Measurements from ENCODE around the gene CKM.

The CKM gene

DNA sequence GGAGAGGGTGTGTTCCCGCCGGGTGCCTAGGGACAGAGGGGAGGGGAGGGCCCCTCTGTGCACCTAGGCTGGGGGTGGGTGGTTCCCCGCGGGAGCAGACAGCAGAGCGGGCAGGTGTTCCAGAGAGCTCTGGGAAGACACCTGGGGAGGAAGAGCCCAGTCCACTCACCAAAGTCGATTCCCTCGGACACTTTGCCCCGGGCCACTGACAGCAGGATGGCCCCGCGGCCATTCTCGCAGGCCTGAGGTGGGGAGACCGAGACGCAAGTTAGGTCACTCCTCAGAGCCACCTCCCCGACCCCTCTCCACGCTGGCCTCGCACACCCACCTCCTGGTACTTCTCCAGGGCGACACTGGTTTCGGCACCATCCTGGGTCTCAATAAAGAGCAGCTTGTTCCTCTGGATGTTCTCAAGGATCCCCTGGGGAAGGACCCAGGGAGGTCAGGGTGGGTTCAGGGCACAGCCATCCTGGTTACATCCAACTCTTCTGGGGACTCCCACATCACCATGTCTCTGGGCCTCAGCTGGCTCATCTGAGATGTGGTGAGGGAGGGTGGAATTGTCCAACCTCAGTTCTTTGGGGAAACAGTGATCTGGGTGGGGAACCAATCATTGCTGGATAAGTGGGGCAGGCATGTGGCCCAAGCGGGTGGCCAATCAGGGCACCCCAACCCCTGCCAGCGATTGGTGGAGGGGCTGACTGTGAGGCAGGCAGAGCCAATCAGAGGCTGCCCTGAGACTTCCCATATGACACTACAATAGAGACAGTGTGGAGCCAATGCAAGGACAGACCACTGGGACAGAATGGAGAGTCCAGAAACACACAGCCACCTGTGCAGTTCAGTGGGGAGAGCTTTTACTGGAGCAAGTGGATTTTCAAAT, 30.5 kb upstream of the CKM start:
- no peak for DNase-seq (ENCODE audit: low read depth in 1 of 2, low spot score in 1 of 2)
- no peaks in the 10 kb centered on the region for H3K27me3 ChIP-seq (ENCODE audit: insufficient read depth, poor library complexity, severe bottlenecking)
- no peak overlapping the region for H3K4me3 ChIP-seq (replicated peaks; ENCODE audit: insufficient read depth, low read length)
- no peak overlapping the region for H3K27ac ChIP-seq (replicated peaks)
- no peak for TF ChIP-seq POLR2AphosphoS5 (IDR thresholded peaks at IDR 0.05; ENCODE audit: low read depth)
- TF ChIP-seq SPI1 (IDR thresholded peaks at IDR 0.05; ENCODE audit: borderline replicate concordance, low read depth) = no peak
- TF ChIP-seq, protein P1, sequence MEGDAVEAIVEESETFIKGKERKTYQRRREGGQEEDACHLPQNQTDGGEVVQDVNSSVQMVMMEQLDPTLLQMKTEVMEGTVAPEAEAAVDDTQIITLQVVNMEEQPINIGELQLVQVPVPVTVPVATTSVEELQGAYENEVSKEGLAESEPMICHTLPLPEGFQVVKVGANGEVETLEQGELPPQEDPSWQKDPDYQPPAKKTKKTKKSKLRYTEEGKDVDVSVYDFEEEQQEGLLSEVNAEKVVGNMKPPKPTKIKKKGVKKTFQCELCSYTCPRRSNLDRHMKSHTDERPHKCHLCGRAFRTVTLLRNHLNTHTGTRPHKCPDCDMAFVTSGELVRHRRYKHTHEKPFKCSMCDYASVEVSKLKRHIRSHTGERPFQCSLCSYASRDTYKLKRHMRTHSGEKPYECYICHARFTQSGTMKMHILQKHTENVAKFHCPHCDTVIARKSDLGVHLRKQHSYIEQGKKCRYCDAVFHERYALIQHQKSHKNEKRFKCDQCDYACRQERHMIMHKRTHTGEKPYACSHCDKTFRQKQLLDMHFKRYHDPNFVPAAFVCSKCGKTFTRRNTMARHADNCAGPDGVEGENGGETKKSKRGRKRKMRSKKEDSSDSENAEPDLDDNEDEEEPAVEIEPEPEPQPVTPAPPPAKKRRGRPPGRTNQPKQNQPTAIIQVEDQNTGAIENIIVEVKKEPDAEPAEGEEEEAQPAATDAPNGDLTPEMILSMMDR (IDR thresholded peaks at IDR 0.05; ENCODE audit: insufficient read depth, low read length) = no peak
- TF ChIP-seq, protein P2, sequence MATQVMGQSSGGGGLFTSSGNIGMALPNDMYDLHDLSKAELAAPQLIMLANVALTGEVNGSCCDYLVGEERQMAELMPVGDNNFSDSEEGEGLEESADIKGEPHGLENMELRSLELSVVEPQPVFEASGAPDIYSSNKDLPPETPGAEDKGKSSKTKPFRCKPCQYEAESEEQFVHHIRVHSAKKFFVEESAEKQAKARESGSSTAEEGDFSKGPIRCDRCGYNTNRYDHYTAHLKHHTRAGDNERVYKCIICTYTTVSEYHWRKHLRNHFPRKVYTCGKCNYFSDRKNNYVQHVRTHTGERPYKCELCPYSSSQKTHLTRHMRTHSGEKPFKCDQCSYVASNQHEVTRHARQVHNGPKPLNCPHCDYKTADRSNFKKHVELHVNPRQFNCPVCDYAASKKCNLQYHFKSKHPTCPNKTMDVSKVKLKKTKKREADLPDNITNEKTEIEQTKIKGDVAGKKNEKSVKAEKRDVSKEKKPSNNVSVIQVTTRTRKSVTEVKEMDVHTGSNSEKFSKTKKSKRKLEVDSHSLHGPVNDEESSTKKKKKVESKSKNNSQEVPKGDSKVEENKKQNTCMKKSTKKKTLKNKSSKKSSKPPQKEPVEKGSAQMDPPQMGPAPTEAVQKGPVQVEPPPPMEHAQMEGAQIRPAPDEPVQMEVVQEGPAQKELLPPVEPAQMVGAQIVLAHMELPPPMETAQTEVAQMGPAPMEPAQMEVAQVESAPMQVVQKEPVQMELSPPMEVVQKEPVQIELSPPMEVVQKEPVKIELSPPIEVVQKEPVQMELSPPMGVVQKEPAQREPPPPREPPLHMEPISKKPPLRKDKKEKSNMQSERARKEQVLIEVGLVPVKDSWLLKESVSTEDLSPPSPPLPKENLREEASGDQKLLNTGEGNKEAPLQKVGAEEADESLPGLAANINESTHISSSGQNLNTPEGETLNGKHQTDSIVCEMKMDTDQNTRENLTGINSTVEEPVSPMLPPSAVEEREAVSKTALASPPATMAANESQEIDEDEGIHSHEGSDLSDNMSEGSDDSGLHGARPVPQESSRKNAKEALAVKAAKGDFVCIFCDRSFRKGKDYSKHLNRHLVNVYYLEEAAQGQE (IDR thresholded peaks at IDR 0.05; ENCODE audit: insufficient replicate concordance, low read depth) = no peak
- no peak for TF ChIP-seq GABPA (IDR thresholded peaks at IDR 0.05; ENCODE audit: low read depth)

DNA sequence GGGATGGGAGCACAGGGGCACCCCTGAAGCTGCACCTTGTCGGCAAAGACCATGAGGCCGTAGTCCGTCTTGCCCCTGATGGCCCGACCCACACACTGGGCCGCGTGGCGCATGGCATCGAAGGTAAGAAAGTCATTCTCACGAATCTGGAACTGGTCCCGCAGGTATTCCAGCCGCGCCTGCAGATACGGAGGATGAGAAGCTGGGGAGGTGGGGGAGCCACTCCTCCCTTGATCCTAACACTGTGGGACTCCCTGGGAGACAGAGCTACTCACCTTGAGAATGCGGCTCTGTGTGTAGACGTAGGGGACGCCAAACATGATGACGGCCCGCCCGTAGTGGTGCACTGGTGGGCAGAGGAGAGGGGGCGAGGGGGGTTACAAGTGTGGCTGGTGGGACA, 29.8 kb upstream of the CKM start:
- Histone ChIP-seq H3K27ac (replicated peaks) (no peak overlapping the region), H3K27me3 (ENCODE audit: insufficient read depth, poor library complexity, severe bottlenecking) (peaks cover 2% of the 10 kb centered on the region), H3K4me3 (replicated peaks; ENCODE audit: insufficient read depth, low read length) (no peak overlapping the region)
- DNase-seq (ENCODE audit: low read depth in 1 of 2, low spot score in 1 of 2) = no peak
- no peak for TF ChIP-seq GABPA (IDR thresholded peaks at IDR 0.05; ENCODE audit: low read depth)
- TF ChIP-seq POLR2AphosphoS5 (IDR thresholded peaks at IDR 0.05; ENCODE audit: low read depth) = no peak
- TF ChIP-seq, protein P1 (IDR thresholded peaks at IDR 0.05; ENCODE audit: insufficient read depth, low read length) = no peak
- TF ChIP-seq SPI1 (IDR thresholded peaks at IDR 0.05; ENCODE audit: borderline replicate concordance, low read depth) = no peak
- TF ChIP-seq, protein P2 (IDR thresholded peaks at IDR 0.05; ENCODE audit: insufficient replicate concordance, low read depth) = no peak

DNA sequence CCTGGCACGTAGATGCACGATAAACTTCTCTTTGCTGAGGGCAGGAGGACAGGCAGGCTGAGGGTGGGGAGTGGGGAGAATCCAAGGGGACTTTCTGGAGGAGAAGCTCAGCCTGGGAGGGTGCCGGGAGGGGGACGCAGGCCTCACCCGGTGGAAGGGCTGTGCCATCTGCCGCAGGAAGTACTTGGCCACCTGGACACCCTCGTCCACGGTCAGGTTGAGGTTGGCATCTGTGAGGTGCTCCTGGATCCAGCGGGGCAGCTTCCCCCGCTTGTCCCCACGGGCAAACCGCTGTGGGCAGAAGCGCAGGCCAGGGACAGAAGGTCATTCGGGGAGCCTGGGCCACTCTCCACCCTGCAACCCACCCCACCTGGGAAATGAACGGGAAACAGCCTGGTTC, 29.4 kb upstream of the CKM start:
- no peak for TF ChIP-seq POLR2AphosphoS5 (IDR thresholded peaks at IDR 0.05; ENCODE audit: low read depth)
- TF ChIP-seq GABPA (IDR thresholded peaks at IDR 0.05; ENCODE audit: low read depth) = no peak
- TF ChIP-seq, protein P2 (IDR thresholded peaks at IDR 0.05; ENCODE audit: insufficient replicate concordance, low read depth) = no peak
- TF ChIP-seq, protein P1 (IDR thresholded peaks at IDR 0.05; ENCODE audit: insufficient read depth, low read length) = no peak
- TF ChIP-seq SPI1 (IDR thresholded peaks at IDR 0.05; ENCODE audit: borderline replicate concordance, low read depth) = no peak
- DNase-seq (ENCODE audit: low read depth in 1 of 2, low spot score in 1 of 2) = no peak
- peaks cover 4% of the 10 kb centered on the region for H3K27me3 ChIP-seq (ENCODE audit: insufficient read depth, poor library complexity, severe bottlenecking)
- no peak overlapping the region for H3K27ac ChIP-seq (replicated peaks)
- H3K4me3 ChIP-seq (replicated peaks; ENCODE audit: insufficient read depth, low read length) = no peak overlapping the region
